ENCODE data around the gene CSTA.

The CSTA gene

DNA sequence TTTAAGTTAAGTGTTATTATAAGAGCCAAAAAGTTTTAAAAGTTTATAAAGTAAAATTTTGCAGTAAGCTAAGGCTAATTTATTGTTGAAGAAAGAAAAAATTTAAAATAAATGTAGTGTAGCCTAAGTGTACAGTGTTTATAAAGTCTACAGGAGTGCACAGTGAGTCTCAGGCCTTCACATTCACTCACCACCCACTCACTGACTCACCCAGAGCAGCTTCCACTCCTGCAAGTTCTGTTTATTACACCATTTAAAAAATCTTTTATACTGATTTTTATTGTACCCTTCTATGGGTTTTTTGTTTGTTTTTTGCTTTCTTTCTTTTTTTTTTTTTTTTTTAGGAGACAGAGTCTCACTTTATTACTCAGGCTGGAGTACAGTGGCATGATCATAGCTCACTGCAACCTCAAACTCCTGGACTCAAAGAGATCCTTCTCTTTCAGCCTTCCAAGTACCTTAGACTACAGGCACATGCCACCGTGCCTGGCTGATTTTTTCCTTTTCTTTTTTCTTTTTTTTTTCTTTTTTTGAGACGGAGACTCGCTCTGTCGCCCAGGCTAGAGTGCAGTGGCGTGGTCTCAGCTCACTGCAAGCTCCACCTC, 25.9 kb downstream of the CSTA start:
- TF ChIP-seq ZNF274 (IDR thresholded peaks at IDR 0.05; ENCODE audit: low read depth, low read length) (no peak), SUZ12 (IDR thresholded peaks at IDR 0.05; ENCODE audit: extremely low read depth, insufficient read depth, insufficient read length) (no peak), YY1 (IDR thresholded peaks at IDR 0.05; ENCODE audit: insufficient read depth, insufficient read length) (no peak)
- Histone ChIP-seq H3K4me3 (ENCODE audit: insufficient read length, low read depth) (no peak overlapping the region), H3K9ac (ENCODE audit: insufficient read length, low read depth) (no peak overlapping the region), H3K27me3 (ENCODE audit: insufficient read depth, insufficient read length) (no peaks in the 10 kb centered on the region), H3K9me3 (ENCODE audit: insufficient read depth, low read length) (no peaks in the 10 kb centered on the region), H3K36me3 (ENCODE audit: insufficient read depth, insufficient read length, low read length) (no peaks in the 10 kb centered on the region), H3K4me1 (ENCODE audit: insufficient read depth, insufficient read length) (no peaks in the 10 kb centered on the region)
- no peak for DNase-seq (ENCODE audit: low read depth, low spot score)

DNA sequence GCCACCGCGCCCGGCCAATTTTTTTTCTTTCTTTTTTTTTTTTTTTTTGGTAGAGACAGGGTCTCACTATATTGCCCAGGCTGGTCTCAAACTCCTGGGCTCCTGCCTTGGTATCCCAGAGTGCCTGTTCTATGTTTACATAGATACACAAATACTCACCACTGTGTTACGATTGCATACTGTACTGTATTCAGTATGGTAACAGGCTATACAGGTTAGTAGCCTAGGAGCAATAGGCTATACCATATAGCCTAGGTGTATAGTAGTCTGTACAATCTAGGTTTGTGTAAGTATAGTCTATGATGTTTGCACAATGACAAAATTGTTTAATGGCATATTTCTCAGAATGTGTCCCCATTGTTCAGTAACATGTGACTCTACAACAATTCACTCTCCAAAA, 26.6 kb downstream of the CSTA start:
- H3K9ac ChIP-seq (ENCODE audit: insufficient read length, low read depth), result no peak overlapping the region
- H3K9me3 ChIP-seq (ENCODE audit: insufficient read depth, low read length), result no peaks in the 10 kb centered on the region
- no peaks in the 10 kb centered on the region for H3K36me3 ChIP-seq (ENCODE audit: insufficient read depth, insufficient read length, low read length)
- no peaks in the 10 kb centered on the region for H3K4me1 ChIP-seq (ENCODE audit: insufficient read depth, insufficient read length)
- no peaks in the 10 kb centered on the region for H3K27me3 ChIP-seq (ENCODE audit: insufficient read depth, insufficient read length)
- TF ChIP-seq YY1 (IDR thresholded peaks at IDR 0.05; ENCODE audit: insufficient read depth, insufficient read length) (no peak), SUZ12 (IDR thresholded peaks at IDR 0.05; ENCODE audit: extremely low read depth, insufficient read depth, insufficient read length) (no peak), ZNF274 (IDR thresholded peaks at IDR 0.05; ENCODE audit: low read depth, low read length) (no peak)
- H3K4me3 ChIP-seq (ENCODE audit: insufficient read length, low read depth), result no peak overlapping the region
- DNase-seq (ENCODE audit: low read depth, low spot score), result no peak

DNA sequence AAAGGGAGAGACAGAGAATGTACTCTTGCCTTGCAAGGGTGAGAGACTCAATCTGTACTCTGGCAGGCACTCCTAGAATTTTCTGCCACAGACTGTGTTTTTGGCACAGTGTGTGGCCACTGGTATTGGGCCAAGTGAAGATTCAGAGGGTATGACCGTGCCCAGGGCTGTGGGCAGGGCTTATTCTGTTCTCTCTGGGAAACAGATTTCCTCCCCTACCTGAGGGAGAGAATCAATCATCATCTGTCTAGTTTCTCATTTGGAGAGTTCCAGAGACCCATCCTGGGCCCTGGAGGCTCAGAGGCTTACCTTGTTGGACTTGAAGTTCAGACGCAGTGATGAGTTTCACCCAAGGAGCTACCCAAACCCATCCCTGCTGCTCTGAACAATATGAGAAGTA, 28.2 kb downstream of the CSTA start:
- TF ChIP-seq ZNF274 (IDR thresholded peaks at IDR 0.05; ENCODE audit: low read depth, low read length), result no peak
- TF ChIP-seq SUZ12 (IDR thresholded peaks at IDR 0.05; ENCODE audit: extremely low read depth, insufficient read depth, insufficient read length), result no peak
- TF ChIP-seq YY1 (IDR thresholded peaks at IDR 0.05; ENCODE audit: insufficient read depth, insufficient read length), result no peak
- peaks cover 7% of the 10 kb centered on the region for H3K36me3 ChIP-seq (ENCODE audit: insufficient read depth, insufficient read length, low read length)
- H3K27me3 ChIP-seq (ENCODE audit: insufficient read depth, insufficient read length), result no peaks in the 10 kb centered on the region
- H3K4me1 ChIP-seq (ENCODE audit: insufficient read depth, insufficient read length), result no peaks in the 10 kb centered on the region
- no peak overlapping the region for H3K9ac ChIP-seq (ENCODE audit: insufficient read length, low read depth)
- no peaks in the 10 kb centered on the region for H3K9me3 ChIP-seq (ENCODE audit: insufficient read depth, low read length)
- no peak overlapping the region for H3K4me3 ChIP-seq (ENCODE audit: insufficient read length, low read depth)
- no peak for DNase-seq (ENCODE audit: low read depth, low spot score)

DNA sequence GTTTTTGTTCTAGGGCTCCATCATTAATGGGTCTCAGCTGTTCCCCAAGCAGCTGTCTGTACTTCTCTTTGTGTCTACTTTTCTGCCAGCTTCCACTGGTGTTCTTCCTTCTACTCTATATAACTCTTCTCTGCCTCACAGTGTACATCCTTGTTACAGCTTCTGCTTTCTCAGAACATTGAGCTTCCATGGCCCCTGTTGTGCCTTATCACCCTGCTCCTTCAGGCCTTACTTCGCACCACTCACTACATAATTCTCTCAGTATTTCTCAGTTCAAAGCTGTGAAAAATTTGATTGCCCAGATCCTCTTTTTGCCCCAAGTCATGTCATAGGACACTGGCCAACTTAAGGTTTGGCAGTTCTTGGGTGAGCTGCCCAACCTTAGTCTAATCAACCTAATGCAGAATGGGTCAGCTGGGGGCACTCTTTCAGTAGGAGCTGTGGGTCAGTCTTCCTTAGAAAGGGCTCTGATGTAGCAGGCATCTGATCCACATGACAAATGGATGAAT, 28.9 kb downstream of the CSTA start:
- Histone ChIP-seq H3K36me3 (ENCODE audit: insufficient read depth, insufficient read length, low read length) (peaks cover 14% of the 10 kb centered on the region), H3K4me3 (ENCODE audit: insufficient read length, low read depth) (no peak overlapping the region), H3K27me3 (ENCODE audit: insufficient read depth, insufficient read length) (no peaks in the 10 kb centered on the region), H3K4me1 (ENCODE audit: insufficient read depth, insufficient read length) (no peaks in the 10 kb centered on the region), H3K9ac (ENCODE audit: insufficient read length, low read depth) (no peak overlapping the region), H3K9me3 (ENCODE audit: insufficient read depth, low read length) (no peaks in the 10 kb centered on the region)
- DNase-seq (ENCODE audit: low read depth, low spot score), result no peak
- no peak for TF ChIP-seq ZNF274 (IDR thresholded peaks at IDR 0.05; ENCODE audit: low read depth, low read length)

DNA sequence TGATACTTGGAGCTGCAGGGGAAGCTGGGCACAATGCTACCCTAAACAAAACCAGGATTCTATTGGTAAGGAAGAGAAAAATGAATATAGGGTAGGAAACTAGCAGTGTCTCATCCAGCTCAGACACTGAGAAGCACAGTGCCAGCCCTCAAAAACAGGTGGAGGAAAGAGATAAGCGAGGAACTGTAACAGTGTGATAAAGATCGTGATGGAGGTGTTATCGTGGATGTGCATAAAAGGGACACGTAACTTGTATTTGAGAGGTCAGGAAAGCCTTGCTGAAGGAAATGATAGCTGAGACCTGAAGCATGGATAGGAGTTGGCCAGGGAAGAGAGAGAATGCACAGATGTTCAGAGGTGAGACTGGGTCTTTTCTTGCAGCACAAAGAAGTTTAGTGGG, 30.6 kb downstream of the CSTA start:
- no peaks in the 10 kb centered on the region for H3K27me3 ChIP-seq (ENCODE audit: insufficient read depth, insufficient read length)
- H3K4me1 ChIP-seq (ENCODE audit: insufficient read depth, insufficient read length), result no peaks in the 10 kb centered on the region
- DNase-seq (ENCODE audit: low read depth, low spot score), result no peak
- peaks cover 18% of the 10 kb centered on the region for H3K36me3 ChIP-seq (ENCODE audit: insufficient read depth, insufficient read length, low read length)
- no peaks in the 10 kb centered on the region for H3K9me3 ChIP-seq (ENCODE audit: insufficient read depth, low read length)
- H3K9ac ChIP-seq (ENCODE audit: insufficient read length, low read depth), result no peak overlapping the region
- H3K4me3 ChIP-seq (ENCODE audit: insufficient read length, low read depth), result no peak overlapping the region
- no peak for TF ChIP-seq SUZ12 (IDR thresholded peaks at IDR 0.05; ENCODE audit: extremely low read depth, insufficient read depth, insufficient read length)
- TF ChIP-seq ZNF274 (IDR thresholded peaks at IDR 0.05; ENCODE audit: low read depth, low read length), result no peak
- TF ChIP-seq YY1 (IDR thresholded peaks at IDR 0.05; ENCODE audit: insufficient read depth, insufficient read length), result no peak

DNA sequence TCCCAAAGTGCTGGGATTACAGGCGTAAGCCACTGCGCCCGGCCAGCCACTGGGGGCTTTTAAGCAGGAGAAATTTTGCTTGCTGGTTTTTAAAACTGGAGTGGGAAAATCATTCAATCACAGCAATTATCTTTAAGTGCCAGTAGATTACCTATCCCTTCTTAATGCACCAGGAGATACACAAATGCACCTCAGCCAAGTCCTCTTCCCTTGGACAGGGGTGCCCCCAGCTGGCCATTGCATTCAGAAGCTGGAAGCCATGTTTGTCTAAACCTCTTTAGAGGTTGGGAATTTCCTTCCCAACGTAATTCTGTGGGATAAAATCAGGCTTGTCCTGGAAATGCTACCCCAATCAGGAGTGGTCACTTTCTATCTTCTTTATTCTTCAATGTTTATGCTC, 31.4 kb downstream of the CSTA start:
- Histone ChIP-seq H3K27me3 (ENCODE audit: insufficient read depth, insufficient read length) (no peaks in the 10 kb centered on the region), H3K4me1 (ENCODE audit: insufficient read depth, insufficient read length) (no peaks in the 10 kb centered on the region), H3K9ac (ENCODE audit: insufficient read length, low read depth) (no peak overlapping the region), H3K9me3 (ENCODE audit: insufficient read depth, low read length) (no peaks in the 10 kb centered on the region), H3K4me3 (ENCODE audit: insufficient read length, low read depth) (no peak overlapping the region), H3K36me3 (ENCODE audit: insufficient read depth, insufficient read length, low read length) (peaks cover 24% of the 10 kb centered on the region)
- no peak for DNase-seq (ENCODE audit: low read depth, low spot score)
- TF ChIP-seq SUZ12 (IDR thresholded peaks at IDR 0.05; ENCODE audit: extremely low read depth, insufficient read depth, insufficient read length) (no peak), YY1 (IDR thresholded peaks at IDR 0.05; ENCODE audit: insufficient read depth, insufficient read length) (peak; percentile 37)

DNA sequence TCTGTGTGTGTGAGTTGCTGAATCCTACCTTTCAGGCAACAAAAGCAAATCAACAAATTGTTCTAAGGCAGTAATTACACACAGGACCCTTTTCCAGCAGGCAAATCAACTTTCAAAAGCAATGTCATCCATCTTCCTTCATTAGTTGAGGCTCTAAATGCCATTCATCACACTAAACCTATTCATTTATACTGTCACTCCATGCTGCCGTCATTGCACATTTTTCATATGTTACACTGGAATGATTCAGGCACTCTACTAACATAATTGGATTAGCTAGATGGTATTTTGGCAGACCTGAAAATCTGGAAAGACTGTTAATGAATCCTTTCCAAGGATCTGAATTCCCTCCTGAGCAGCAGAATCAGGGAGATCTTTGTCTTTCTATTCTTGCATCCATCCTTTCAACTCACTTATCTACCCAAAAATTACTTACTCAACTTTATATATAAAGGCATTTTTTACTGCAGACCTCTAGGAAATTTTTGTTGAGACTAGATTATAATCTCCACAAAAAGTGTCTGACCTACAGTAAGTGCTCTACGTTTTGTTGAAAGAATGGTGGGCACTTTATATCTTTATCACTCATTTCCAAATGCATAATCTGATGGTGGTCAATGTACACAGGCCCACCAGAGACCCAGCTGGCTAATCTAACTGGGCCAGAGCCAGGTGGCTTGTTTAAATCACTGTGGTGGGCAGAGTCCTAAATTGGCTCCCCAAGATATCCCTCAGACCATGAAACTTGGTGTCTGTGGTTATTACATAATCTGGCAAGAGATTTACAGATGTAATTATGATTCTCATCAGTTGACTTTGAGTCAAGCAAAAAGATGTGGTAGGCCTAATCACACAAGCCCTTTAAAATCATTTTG, 33.0 kb downstream of the CSTA start:
- no peak for DNase-seq (ENCODE audit: low read depth, low spot score)
- no peak for TF ChIP-seq ZNF274 (IDR thresholded peaks at IDR 0.05; ENCODE audit: low read depth, low read length)
- TF ChIP-seq SUZ12 (IDR thresholded peaks at IDR 0.05; ENCODE audit: extremely low read depth, insufficient read depth, insufficient read length), result no peak
- no peak for TF ChIP-seq YY1 (IDR thresholded peaks at IDR 0.05; ENCODE audit: insufficient read depth, insufficient read length)
- no peak overlapping the region for H3K9ac ChIP-seq (ENCODE audit: insufficient read length, low read depth)
- H3K27me3 ChIP-seq (ENCODE audit: insufficient read depth, insufficient read length), result no peaks in the 10 kb centered on the region
- H3K4me1 ChIP-seq (ENCODE audit: insufficient read depth, insufficient read length), result no peaks in the 10 kb centered on the region
- H3K4me3 ChIP-seq (ENCODE audit: insufficient read length, low read depth), result no peak overlapping the region
- no peaks in the 10 kb centered on the region for H3K9me3 ChIP-seq (ENCODE audit: insufficient read depth, low read length)
- H3K36me3 ChIP-seq (ENCODE audit: insufficient read depth, insufficient read length, low read length), result peaks cover 38% of the 10 kb centered on the region
